Measurements from ENCODE around the gene RNASEH2B. TPM values are rescaled to one million over a fixed set of nuclear protein-coding genes. Genes with fewer than 3 reads are reported as not detected.

The RNASEH2B gene
- total and polyA plus RNA-seq, 4 donors, result 31.2 to 97.4 (median 48.2) TPM

GRCh38 chr13:51005566-51005965, 96.0 kb downstream of the RNASEH2B start:
- peaks cover 3% of the 10 kb centered on the region for H3K27me3 ChIP-seq (ENCODE audit: control insufficient read depth, insufficient read depth, low read length)
- H3K4me1 ChIP-seq (ENCODE audit: control insufficient read depth, insufficient read depth, low read length), result peaks cover 9% of the 10 kb centered on the region
- no peaks in the 10 kb centered on the region for H3K9me3 ChIP-seq (ENCODE audit: control insufficient read depth, insufficient read depth, low read length)
- 80% methylated on average over 2 of the region's 4 CpGs for WGBS (ENCODE audit: insufficient coverage)
- no peak overlapping the region for H3K4me3 ChIP-seq (ENCODE audit: low read depth, low read length)
- no peak overlapping the region for H3K27ac ChIP-seq (ENCODE audit: low read depth, low read length)
- no peaks in the 10 kb centered on the region for H3K36me3 ChIP-seq (ENCODE audit: control insufficient read depth, insufficient read depth, low read length)
- no peak for DNase-seq (ENCODE audit: low read depth in 4 of 6, low spot score in 6 of 6)

Other genes starting within 250 kb of the RNASEH2B start
- gene DLEU7, start 66.1 kb upstream of the RNASEH2B start, total RNA-seq, result 1 to 10 TPM; 3.9 to 7.3 TPM
- 1 to 10 TPM; 8.8 TPM for gene DLEU7, start 66.1 kb upstream of the RNASEH2B start, polyA plus RNA-seq (ENCODE audit: insufficient read length in 2 of 2)
- gene C13orf42, start 201.5 kb downstream of the RNASEH2B start, total RNA-seq, result under 1 TPM; 0.06 to 0.10 TPM
- gene C13orf42, start 201.5 kb downstream of the RNASEH2B start, polyA plus RNA-seq (ENCODE audit: insufficient read length in 2 of 2), result under 1 TPM; 0.14 to 0.20 TPM